ENCODE results near the gene ATP6V1B1.
"Not testable (repeated sequence)": the region's sequence is repeated elsewhere in the genome, so short reads cannot be mapped to it uniquely, and the experiment has no call there.

Gene ATP6V1B1

GRCh38 chr2:70992945-70993853 is 57.5 kb downstream of the ATP6V1B1 start:
- FAIRE-seq: no peak

- FAIRE-seq: no peak
These were observed 58.5 kb downstream of the ATP6V1B1 start for GRCh38 chr2:70994009-70994698.

GRCh38 chr2:70994699-70995425 is 59.2 kb downstream of the ATP6V1B1 start, which contains the start of gene TEX261:
Gene TEX261, minus strand, starts transcription at chr2:70994873. Its CDS starts 116 bp downstream, at chr2:70994757.
- FAIRE-seq: no peak

GRCh38 chr2:70995426-70995729 is 59.7 kb downstream of the ATP6V1B1 start:
- no peak for FAIRE-seq

- not testable (repeated sequence) for FAIRE-seq
These were observed 63.2 kb downstream of the ATP6V1B1 start for GRCh38 chr2:70998885-70999284.

GRCh38 chr2:70999362-70999761 is 63.7 kb downstream of the ATP6V1B1 start:
- no peak for FAIRE-seq

- FAIRE-seq: not testable (repeated sequence)
These were observed 64.2 kb downstream of the ATP6V1B1 start for GRCh38 chr2:70999931-71000330.

GRCh38 chr2:71000780-71001591 is 65.3 kb downstream of the ATP6V1B1 start:
- no peak for FAIRE-seq

GRCh38 chr2:71001592-71001927 is 65.9 kb downstream of the ATP6V1B1 start:
- FAIRE-seq: no peak

GRCh38 chr2:71001981-71002570 is 66.4 kb downstream of the ATP6V1B1 start:
- FAIRE-seq: no peak

GRCh38 chr2:71003396-71003795 is 67.7 kb downstream of the ATP6V1B1 start:
- no peak for FAIRE-seq

- FAIRE-seq: no peak
These were observed 68.5 kb downstream of the ATP6V1B1 start for GRCh38 chr2:71003966-71004755.

- no peak for FAIRE-seq
These were observed 69.2 kb downstream of the ATP6V1B1 start for GRCh38 chr2:71004857-71005256.

GRCh38 chr2:71005271-71006202 is 69.8 kb downstream of the ATP6V1B1 start:
- no peak for FAIRE-seq

GRCh38 chr2:71006323-71006722 is 70.6 kb downstream of the ATP6V1B1 start:
- no peak for FAIRE-seq

GRCh38 chr2:71006955-71007799 is 71.5 kb downstream of the ATP6V1B1 start:
- FAIRE-seq: no peak

GRCh38 chr2:71008342-71008741 is 72.6 kb downstream of the ATP6V1B1 start:
- no peak for FAIRE-seq

- not testable (repeated sequence) for FAIRE-seq
These were observed 76.1 kb downstream of the ATP6V1B1 start for GRCh38 chr2:71011786-71012185.

Data from islet of Langerhans (tissue), 1 donor.